NOMO-1 (cell line): Measurements from ENCODE around the gene ARHGAP15.

ENCODE experiments used
- DNase-seq, 2 experiments: peaks; one replicate each; lab custom pipeline; 2025; ENCODE audit not compliant: unreplicated experiment in 2 of 2; lab: John Stamatoyannopoulos, UW

Gene ARHGAP15

DNA sequence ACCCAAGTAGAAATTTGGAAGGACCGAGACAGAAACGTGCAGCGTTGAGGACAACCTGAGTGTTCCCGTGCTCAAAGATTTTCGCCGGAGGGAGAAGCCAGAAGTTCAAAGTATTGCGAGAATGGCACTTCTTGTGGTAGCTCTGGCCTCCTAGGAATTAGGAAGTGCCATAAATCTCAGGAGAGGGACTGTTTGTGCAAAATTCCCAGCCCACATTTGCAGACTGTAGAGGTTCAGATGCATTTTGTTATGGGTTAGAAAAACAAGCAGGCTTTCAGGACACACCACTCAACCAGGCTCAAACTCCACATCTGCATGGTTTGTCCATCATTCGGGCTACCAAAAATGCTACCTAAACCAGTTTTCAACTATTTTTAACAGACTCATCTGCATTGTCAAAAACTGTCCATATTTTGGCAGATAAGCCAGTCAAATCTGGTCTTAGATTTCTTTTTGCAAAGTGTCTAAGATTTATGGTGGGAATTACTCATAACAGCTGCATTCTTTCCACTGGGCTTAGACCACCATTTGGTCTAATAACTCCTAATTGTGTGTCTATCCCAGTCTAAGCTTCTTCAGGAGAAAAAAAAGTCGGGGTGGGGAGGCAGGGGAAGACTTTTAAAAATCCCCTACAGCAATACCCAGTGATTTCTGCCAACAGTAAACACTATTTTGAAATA, 422.9 kb downstream of the ARHGAP15 start:
- DNase-seq, result no peak

DNA sequence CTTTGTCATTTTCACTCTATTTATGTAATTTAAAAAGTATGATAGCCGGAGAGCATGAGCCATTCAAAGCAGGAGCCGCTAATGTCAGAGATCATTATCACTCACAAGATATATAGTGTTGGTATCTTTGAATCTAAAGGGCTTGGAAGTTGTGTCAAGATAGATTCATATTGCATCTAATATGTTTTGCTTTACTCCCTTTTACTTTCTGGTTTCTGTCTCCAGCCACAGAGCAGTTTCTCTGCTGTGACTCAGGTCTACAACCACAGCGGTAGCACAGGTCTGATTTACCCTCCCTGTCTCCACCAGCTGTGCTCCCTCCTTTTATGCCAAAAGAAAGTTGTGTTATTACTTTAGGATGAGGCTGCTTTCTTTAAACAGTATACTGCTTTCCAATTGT, 424.0 kb downstream of the ARHGAP15 start:
- no peak for DNase-seq

DNA sequence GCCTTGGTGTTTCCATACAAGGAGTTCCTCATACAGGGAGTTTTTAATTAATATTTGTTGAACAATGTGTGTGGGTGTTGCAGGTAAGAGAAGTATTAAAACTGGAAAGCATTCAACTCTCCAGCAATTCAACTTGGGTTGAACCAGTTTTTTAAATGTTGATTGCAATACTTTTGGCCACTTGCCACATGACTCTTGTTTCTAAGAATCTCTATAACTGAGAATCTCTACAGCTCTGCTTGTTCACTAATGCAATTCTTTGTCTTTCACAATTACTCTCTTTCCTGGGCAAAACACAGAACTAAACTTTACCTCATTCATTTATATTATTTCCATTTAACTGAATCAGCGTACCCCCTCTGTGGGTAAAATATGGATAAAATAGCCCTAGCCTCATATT, 429.4 kb downstream of the ARHGAP15 start:
- no peak for DNase-seq

DNA sequence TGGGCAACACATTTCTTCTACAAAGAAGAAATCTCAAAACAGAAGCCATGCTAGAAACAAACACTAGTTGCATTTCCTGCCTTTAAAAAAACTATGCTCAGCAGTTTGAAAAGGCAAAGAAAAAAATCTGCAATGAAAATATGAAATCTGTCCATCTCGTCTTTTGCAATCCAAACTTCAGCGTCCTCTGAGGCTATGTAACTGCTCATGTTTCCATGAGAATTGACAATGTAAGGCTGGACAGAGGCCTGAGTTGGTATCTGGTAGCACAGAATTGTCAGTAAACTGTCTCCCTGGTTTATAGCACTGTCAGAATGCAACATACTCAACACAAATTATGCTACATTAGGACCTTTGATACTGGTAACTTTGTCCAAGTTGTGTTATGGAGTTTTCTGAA, 429.9 kb downstream of the ARHGAP15 start:
- no peak for DNase-seq

DNA sequence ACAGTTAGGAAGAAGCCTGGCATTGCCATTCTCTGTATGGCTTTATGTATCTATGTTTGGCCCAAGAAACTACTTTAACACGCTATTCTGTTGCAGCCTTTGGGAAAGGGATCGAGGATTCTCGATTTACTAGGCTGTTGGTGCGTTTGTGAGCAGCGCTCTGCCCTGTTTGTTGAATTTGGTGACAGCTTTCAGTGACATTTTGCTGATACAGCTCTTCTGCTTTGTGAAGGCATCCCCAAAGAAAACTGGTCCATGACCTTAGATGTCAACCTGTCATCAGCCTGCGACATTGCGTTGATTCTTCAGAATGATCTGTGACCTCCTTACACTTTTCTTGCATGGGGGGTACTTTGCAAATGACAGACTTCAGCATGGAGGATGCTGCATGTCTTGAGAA, 431.5 kb downstream of the ARHGAP15 start:
- DNase-seq, result no peak

DNA sequence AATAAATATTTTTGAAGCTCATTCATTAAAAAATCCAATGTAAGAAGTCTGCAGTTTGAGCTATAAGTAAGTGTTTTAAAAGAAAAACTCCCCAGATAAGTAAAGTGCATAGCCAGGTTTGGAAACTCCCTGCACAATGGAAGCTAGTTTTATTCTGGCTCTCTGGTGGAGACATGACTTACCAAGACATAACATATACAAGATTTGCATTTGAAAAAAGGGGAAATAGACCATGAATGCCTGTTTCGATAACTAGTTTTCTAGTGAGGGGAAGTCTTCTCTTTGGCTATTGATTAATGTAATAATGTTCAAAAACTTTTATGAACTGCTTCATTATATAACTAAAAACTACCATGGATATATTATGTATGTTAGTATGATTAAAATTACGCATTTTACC, 435.2 kb downstream of the ARHGAP15 start:
- DNase-seq, result no peak

DNA sequence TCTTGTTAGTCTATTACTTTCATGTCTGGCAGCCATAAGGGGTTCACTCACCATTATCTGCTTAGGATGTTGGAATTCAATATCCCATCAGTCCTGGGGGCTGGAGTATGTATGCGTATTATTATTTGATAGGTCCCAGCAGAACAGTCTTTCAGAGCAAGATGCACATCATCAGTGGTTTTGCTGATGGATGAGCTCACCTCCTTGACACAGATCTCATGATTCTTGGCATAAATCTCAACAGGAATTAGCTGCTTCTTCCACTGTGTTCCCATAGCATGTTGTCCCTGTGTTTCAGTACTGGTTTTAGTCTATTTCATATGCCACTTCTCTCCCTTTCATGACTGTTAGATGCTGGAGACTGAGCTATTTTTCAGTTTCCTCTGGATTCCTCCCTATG, 442.5 kb downstream of the ARHGAP15 start:
- no peak for DNase-seq

DNA sequence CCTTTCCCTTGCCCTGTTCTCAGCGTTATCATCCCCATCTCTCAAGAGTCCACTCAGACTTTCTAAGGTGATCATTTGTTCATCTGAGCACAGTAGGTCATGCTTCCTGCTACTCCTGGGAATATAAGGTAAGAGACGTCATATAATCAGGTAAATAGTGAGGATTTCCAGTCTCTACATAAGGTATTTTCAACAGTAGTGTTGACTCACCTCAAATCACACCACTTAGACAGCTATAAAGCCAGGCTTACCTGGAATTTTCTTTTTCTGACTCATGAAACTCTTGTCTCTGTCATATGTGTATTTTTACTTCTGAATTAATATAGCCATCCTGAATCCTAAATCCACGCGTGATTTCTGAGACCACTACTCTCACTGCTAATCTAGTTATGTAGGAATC, 443.2 kb downstream of the ARHGAP15 start:
- no peak for DNase-seq

DNA sequence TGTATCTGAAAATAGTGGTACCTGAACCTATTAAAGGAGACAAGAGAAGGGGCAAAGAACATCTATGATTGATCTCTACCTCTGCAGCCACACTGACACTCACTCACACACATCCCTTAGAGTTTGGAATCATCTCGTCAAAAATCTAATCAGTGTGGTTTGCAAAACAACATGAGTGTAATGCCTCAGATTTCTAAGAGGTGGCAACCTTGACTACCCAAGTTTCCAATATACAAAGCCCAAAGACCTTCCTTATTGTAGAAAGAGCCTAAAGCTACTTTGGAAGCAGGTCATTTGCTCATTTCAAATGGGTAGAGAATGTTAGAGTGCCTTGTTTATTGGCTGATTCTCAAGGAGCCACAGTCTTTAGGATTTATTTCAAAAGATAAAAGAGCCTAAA, 444.9 kb downstream of the ARHGAP15 start:
- no peak for DNase-seq

DNA sequence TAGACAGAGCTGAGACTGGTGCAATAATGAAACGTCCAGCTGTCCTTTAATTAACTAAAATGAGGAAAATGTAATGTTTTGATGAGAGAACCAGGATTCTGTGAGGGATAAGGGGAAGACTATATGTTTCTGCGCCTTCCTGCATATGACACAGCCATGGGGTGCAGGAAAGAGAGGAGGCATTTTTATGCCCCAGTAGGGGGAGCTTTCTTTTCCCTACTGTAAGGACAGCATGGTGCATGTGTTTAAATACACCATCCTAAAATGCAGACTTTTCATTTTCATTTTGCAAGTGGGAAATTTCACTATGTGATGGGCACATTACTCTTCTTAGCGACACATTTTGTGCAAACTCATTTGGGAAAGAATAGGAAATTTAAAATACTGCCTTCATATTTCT, 446.1 kb downstream of the ARHGAP15 start:
- DNase-seq, result no peak

DNA sequence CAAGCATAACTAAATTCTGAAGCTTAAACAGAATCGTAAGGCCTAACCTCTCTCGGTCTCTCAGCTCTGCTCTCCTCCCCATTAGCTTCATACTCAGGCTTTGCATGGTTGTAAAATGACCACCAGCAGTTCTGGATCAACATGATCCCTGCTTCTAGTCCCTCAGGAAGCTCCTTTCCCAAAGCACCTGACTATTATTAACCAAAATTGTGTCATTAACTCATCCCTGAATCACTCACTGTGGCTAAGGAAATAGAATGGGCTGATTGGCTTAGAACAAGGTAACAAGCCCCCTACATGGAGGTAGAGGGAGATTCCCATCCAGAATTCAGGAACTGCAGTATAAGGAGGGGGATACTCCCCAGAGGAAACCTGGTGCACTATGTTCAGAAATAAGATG, 448.3 kb downstream of the ARHGAP15 start:
- no peak for DNase-seq

DNA sequence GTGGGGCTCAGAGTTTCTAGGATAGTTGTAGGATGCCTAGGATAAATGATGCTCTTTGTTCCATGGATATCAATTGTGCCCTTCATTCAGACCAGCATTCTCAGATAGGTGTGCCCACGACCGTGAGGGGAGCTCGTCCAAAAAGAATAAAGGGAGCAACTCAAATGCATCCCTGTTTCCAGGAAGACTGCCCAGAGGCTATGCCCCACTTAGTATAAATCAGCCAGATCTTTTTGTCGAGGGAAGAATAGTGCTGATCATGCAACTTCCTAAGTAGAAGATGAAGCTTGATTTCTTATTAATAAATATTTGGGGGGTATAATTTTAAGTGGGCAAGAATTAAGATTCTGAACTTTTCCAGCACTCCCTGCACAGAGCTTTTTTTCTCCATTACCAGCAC, 450.2 kb downstream of the ARHGAP15 start:
- DNase-seq, result no peak

DNA sequence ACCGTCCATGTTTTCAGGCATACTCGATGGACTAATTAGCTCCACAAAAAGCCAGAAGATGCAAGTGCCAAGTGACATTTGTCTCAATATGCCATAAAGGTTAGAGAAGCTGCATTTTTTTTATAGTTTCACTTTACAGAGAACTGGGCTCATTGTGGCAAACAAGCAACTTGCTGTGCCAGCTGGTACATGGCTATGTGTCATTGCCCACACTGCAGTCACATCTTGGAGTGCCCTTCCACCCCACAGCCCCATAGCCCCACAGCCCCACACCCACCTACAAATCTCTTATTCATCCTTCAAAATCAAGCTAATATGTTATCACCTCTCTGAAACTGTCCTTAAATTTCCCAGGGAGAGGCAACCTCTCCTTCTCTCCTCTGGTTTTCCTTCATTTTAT, 451.9 kb downstream of the ARHGAP15 start:
- DNase-seq, result no peak

DNA sequence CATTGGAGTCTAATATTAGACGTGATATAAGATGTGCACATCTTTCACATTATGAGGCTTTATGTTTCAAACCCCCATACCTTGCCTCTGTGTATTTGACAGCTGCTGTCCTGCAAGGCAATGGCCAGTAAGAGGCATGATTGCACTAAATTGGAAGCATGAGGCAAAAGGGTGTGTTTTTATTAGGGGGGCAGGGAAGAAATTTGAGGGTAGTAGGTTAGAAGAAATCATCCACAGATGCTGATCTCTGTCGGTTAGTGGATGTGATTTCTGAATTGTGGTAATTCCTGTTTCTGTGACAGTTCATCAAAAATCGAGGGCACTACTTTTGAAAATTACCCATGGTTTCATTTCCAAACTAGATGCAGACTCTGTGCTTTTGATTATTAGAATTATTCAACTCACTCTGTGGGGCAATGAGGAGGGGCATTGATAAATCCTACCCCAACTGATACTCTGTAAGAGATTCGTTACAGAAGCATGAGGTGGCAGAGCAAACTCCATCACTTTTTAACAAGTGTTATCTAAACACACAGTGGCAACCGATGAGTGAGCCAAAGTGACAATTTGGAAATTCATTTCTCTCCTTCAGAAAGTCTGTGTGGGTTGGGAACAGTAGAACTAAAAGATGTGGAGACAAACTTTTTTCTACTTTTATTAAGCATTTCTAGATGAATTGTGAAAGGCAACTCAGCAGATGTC, 453.0 kb downstream of the ARHGAP15 start:
- DNase-seq, result no peak

DNA sequence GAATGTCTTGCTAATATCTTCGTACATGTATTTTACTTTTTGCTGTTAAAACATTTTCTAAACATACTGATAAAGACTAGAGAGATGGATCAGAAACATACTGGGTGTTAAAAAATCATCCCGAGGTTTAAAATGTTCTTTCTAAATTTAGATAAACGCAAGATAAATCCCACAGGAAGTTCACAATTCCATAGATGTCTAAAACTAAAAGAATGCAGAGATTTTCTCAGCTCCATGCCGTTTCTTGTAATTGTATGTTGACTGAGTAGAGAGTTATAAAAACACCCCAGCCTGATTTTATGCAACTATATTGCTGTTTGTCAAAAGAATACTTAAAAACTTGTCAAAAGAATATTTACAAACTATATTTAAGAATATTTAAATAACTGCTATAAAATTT, 455.7 kb downstream of the ARHGAP15 start:
- DNase-seq, result no peak

DNA sequence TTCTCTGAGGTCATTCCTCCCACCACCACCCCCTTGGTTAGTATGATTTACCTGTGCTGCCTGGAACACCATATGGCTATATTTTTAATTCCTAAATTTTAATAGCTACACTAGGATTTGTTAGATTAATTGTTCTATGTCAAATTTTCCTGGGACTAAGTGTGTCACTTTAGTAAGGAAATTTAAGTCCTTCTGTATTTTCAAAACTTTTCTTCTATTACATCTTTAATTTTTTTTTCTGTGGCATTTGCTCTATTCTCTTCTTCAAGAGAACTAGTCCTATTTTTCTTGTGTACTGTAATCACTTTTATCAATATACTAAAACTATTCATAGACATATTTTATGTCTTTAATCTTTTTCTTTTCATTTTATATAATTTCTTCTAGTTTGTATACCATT, 456.9 kb downstream of the ARHGAP15 start:
- DNase-seq, result no peak

DNA sequence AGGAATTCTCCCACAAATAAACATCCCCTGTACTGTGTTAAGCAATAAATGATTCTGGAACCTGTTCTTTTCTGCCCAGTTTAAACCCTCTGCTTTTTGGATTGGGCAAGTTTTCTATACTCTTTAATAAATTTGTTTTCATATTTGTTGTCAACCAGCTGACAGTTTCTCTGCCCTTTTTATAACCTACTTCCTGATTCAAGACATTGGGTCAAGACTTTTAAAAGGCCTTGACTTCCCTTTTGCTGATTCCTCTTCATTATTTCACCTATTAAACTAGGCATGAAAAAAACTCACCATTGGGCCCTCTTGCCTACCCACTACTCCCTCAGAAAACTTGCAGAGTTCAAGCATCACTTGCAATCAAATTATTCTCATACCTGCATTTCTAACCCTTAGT, 459.5 kb downstream of the ARHGAP15 start:
- DNase-seq, result peak in 1 of 2 experiments; percentile 39

DNA sequence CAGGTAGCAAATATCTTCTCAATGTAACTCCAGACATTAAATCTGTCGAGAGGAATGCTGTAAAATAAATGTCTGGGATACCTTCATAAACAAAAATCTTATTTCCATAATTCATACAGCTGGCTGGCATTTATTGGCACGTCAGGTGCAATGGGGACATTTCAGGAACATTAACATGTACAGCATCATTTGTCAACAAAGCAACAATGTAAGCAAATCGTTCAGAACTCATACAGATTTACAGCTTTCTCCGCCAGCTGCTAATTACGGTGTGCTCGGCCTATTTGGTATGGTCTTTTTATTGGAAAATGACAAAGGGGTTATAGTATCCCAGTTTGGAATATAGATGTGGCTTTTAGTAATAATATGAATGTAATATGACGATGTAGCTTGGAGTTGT, 464.9 kb downstream of the ARHGAP15 start:
- DNase-seq, result no peak

DNA sequence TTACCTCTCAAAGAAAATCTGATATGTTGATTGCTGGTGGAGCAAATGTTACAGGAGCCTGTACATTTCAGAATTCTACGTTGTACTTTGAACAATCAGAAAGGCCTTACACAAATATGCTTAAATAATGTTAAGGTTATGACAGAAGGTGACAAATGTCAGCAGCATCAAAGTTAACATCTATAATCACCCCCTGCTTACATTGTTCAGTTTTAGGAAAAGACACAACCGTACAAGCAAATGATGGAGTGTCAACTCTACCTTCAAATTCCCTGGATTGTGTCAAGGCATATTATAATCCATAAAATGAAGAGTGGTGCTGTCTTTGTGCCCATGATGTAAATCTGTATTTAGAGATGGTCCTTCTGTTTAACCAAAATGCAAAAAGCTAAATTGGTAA, 465.5 kb downstream of the ARHGAP15 start:
- DNase-seq, result no peak

DNA sequence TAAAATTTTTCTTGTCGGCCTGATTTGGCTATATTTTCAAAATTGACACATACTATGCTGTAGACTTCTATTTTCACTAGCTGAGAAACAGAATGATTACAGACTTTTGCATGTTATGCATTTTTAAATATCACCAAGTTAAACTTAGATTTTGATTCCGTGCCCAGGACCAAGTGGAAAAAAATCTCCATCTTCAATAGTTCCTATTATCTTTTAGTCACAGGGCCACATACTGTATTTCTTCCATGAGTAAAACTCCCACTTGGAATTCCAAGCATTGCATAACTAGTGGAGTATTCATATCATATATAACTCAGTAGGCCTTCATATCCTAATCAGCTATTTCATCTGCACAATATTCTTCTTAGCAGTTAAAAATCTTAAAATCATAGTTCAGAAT, 470.9 kb downstream of the ARHGAP15 start:
- DNase-seq, result no peak

DNA sequence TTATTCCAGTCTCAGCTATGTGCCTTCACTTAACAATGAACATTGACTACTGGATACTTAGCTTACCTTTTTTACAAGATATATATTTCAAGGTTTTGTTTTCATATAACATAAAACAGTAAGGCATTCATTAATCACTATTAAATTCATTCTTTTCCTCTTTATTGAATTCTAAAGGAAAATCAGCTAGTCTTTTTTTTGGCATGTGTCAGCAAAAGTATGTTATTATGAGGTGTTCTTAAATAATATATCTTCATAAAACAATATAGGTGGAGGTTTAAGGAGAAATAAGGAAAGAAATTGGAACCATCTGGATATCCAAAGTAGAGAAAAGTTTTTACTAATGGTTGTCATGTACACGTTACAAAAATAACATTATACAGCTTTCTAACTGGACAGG, 472.6 kb downstream of the ARHGAP15 start:
- no peak for DNase-seq

DNA sequence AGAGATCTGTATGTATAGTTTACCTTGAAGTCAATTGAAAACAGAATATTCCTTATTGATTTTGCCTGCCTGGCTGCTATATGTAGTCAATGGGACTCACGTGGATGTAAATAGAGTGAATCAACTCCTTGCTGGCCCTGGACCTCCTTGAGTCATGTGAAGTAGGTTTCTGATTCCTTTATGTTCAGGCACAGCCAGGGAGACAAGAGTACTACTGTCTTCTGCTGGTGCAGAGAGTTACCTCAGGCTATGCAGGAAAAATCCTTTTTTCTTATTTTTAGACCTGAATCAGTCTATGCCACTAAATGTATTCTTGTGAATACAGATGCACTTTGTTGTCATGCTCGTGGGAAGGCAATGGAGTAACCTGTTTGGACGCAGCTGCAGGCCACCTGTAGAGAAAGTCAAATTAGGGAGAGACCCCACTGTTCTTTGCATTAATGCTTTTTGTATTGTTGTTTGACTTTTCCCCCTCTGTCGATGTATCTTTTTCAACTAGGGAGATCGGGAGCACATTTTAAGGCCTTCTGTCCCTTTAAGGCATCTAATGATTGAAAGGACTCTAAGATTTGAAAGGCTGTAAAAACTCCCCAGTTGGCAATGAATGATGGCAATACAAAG, 473.9 kb downstream of the ARHGAP15 start:
- no peak for DNase-seq
